K562 (cell line): ENCODE data around the gene C1orf174. TPM values are rescaled to one million over a fixed set of nuclear protein-coding genes. Genes with fewer than 3 reads are reported as not detected.
A peak's percentile ranks its signal among the peaks of the same experiment; 100 is the strongest.

Experiments
- BMI1 ChIP-seq: fragments of 150-350 bp; IDR thresholded peaks from 2 replicates; pipeline ENCODE4 v1.6.1; 2014; ENCODE audit warnings: low read length
- DPF2 ChIP-seq: fragments of 450-650 bp; IDR thresholded peaks from 2 replicates; pipeline ENCODE4 v1.6.1; 2016
- EHMT2 ChIP-seq: fragments of 450-650 bp; IDR thresholded peaks from 2 replicates; pipeline ENCODE4 v1.6.1; 2018; ENCODE audit warnings: antibody characterized with exemption
- HLTF ChIP-seq: fragments of 450-650 bp; IDR thresholded peaks from 2 replicates; pipeline ENCODE4 v1.6.1; 2016
- HMGN3 ChIP-seq: IDR thresholded peaks from 2 replicates; pipeline ENCODE4 v1.6.1; 2011; ENCODE audit warnings: borderline replicate concordance, low read depth, mild to moderate bottlenecking, mixed read lengths, low read length; ENCODE audit not compliant: insufficient read length; ENCODE audit errors: extremely low read depth
- MAZ ChIP-seq, 2 experiments: fragments of 450-650 bp in 1 of 2; sonication (generic) in 1 of 2; formaldehyde crosslinking; IDR thresholded peaks in 1 of 2; conservative IDR thresholded peaks in 1 of 2; 2 replicates each; pipeline versions ENCODE4 v1.4.0 to v1.5.0; 2020; ENCODE audit warnings: mild to moderate bottlenecking in 1 of 2, missing genetic modification reagents in 1 of 2
- MYC ChIP-seq, 2 experiments: fragments of 250-450 bp in 1 of 2; sonication (Bioruptor Pico) in 1 of 2; IDR thresholded peaks; 2 replicates each; pipeline versions ENCODE4 v1.5.1 to v1.6.1; 2012 to 2021; ENCODE audit warnings: low read depth in 2 of 2, borderline replicate concordance in 1 of 2, improper control_type of control experiment in 1 of 2, low read length in 1 of 2, mild to moderate bottlenecking in 1 of 2, moderate library complexity in 1 of 2
- NFIX ChIP-seq: fragments of 250-450 bp; sonication (Bioruptor Pico); IDR thresholded peaks from 2 replicates; pipeline ENCODE4 v1.4.0; 2020; ENCODE audit warnings: low read depth, mild to moderate bottlenecking, moderate library complexity
- RCOR1 ChIP-seq, 2 experiments: IDR thresholded peaks; 2 replicates each; pipeline ENCODE4 v1.6.1; 2012; ENCODE audit warnings: low read depth in 2 of 2, low read length in 2 of 2, borderline replicate concordance in 1 of 2, improper control_type of control experiment in 1 of 2
- SAFB ChIP-seq: fragments of 200-400 bp; formaldehyde crosslinking; IDR thresholded peaks from 2 replicates; pipeline ENCODE4 v1.6.1; 2017; ENCODE audit warnings: low read depth, low read length, borderline replicate concordance
- SIN3A ChIP-seq, 2 experiments: fragments of 150-350 bp in 1 of 2; IDR thresholded peaks; 2 replicates each; pipeline ENCODE4 v1.6.1; 2011 to 2016; ENCODE audit warnings: borderline replicate concordance in 2 of 2, low read depth in 2 of 2, low read length in 2 of 2, mild to moderate bottlenecking in 2 of 2, moderate library complexity in 2 of 2; ENCODE audit not compliant: control insufficient read depth in 1 of 2
- TBP ChIP-seq: optimal IDR thresholded peaks from 2 replicates; pipeline ENCODE3; 2011; ENCODE audit warnings: low read depth, low read length, improper control_type of control experiment
- ZFX ChIP-seq: sonication (generic); formaldehyde crosslinking; IDR thresholded peaks from 2 replicates; pipeline ENCODE4 v1.8.0; 2022; ENCODE audit warnings: mild to moderate bottlenecking, missing genetic modification reagents, moderate library complexity
- ZNF121 ChIP-seq: sonication (generic); formaldehyde crosslinking; conservative IDR thresholded peaks from 2 replicates; pipeline ENCODE4 v1.8.0; 2022; ENCODE audit warnings: missing genetic modification reagents
- ZNF224 ChIP-seq: sonication (generic); formaldehyde crosslinking; IDR thresholded peaks from 2 replicates; pipeline ENCODE4 v1.8.0; 2022; ENCODE audit warnings: mild to moderate bottlenecking, missing genetic modification reagents
- ZNF583 ChIP-seq: fragments of 250-450 bp; sonication (Bioruptor Pico); IDR thresholded peaks from 2 replicates; pipeline ENCODE4 v1.4.0; 2020
- ZSCAN29 ChIP-seq: fragments of 450-650 bp; IDR thresholded peaks from 2 replicates; pipeline ENCODE4 v1.6.1; 2017
- polyA plus RNA-seq, 8 experiments: library from polyadenylated mRNA; depleted of rRNA in 4 of 8; stranded (reverse) in 5 of 8; unstranded in 3 of 8; fragments of >200 nt; fragmentation: Nextera tagmentation in 2 of 8; fragmentation: Illumina TruSeq in 1 of 8; extraction: Ambion mirVana in 2 of 8; extraction: Trizol in 1 of 8; gene quantifications; 2 replicates each; pipeline versions ENCODE4 v1.2.1 to v1.2.3, GENCODE V29; 2011 to 2014; ENCODE audit warnings: inconsistent platforms in 1 of 8, missing spikeins in 1 of 8
- total RNA-seq, 7 experiments: library from RNA; depleted of rRNA in 6 of 7; stranded (reverse); fragments of >200 nt in 6 of 7; fragmentation: Illumina TruSeq in 2 of 7; extraction: Trizol in 2 of 7; gene quantifications; 2 replicates each; pipeline versions ENCODE4 v1.2.1 to v1.2.3, GENCODE V29; 2011 to 2021; ENCODE audit warnings: low replicate concordance in 1 of 7
- TF ChIP-seq, protein P1 (sequence below): fragments of 150-350 bp; IDR thresholded peaks from 2 replicates; pipeline ENCODE4 v1.6.1; 2014; ENCODE audit warnings: low read depth, mild to moderate bottlenecking, low read length, borderline replicate concordance
- TF ChIP-seq, protein P2 (sequence below): sonication (generic); formaldehyde crosslinking; IDR thresholded peaks from 2 replicates; pipeline ENCODE4 v1.8.0; 2023; ENCODE audit warnings: missing genetic modification reagents, mild to moderate bottlenecking, borderline replicate concordance

C1orf174 gene
- total and polyA plus RNA-seq, 9 of the 15 experiments (the other 6 are each of a cell fraction or from before 2014, with no cell fraction given), result 38.5 to 64.9 (median 45.4) TPM

DNA sequence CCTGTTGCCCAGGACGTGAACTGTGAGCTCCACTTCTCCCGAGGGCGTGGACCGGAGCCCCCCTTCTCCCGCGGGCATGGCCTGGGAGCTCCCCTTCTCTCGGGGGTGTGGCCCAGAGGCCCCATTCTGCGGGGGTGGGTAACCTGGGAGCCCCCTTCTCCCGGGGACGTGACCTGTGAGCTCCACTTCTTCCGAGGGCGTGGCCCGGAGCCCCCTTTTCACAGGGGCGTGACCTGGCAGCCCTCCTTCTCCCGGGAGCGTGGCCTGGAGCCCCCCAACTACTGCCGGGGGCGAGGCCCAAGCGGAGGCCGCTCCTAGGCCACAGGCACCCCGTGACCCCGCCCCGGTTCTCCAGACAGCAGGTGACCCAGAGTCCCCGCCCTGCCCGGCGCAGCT, 320 bp downstream of the C1orf174 start (continued):
- TF ChIP-seq, protein P1, sequence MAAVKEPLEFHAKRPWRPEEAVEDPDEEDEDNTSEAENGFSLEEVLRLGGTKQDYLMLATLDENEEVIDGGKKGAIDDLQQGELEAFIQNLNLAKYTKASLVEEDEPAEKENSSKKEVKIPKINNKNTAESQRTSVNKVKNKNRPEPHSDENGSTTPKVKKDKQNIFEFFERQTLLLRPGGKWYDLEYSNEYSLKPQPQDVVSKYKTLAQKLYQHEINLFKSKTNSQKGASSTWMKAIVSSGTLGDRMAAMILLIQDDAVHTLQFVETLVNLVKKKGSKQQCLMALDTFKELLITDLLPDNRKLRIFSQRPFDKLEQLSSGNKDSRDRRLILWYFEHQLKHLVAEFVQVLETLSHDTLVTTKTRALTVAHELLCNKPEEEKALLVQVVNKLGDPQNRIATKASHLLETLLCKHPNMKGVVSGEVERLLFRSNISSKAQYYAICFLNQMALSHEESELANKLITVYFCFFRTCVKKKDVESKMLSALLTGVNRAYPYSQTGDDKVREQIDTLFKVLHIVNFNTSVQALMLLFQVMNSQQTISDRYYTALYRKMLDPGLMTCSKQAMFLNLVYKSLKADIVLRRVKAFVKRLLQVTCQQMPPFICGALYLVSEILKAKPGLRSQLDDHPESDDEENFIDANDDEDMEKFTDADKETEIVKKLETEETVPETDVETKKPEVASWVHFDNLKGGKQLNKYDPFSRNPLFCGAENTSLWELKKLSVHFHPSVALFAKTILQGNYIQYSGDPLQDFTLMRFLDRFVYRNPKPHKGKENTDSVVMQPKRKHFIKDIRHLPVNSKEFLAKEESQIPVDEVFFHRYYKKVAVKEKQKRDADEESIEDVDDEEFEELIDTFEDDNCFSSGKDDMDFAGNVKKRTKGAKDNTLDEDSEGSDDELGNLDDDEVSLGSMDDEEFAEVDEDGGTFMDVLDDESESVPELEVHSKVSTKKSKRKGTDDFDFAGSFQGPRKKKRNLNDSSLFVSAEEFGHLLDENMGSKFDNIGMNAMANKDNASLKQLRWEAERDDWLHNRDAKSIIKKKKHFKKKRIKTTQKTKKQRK, result no peak
- no peak for TF ChIP-seq NFIX (CRISPR knock-in tag)
- TF ChIP-seq, protein P2, sequence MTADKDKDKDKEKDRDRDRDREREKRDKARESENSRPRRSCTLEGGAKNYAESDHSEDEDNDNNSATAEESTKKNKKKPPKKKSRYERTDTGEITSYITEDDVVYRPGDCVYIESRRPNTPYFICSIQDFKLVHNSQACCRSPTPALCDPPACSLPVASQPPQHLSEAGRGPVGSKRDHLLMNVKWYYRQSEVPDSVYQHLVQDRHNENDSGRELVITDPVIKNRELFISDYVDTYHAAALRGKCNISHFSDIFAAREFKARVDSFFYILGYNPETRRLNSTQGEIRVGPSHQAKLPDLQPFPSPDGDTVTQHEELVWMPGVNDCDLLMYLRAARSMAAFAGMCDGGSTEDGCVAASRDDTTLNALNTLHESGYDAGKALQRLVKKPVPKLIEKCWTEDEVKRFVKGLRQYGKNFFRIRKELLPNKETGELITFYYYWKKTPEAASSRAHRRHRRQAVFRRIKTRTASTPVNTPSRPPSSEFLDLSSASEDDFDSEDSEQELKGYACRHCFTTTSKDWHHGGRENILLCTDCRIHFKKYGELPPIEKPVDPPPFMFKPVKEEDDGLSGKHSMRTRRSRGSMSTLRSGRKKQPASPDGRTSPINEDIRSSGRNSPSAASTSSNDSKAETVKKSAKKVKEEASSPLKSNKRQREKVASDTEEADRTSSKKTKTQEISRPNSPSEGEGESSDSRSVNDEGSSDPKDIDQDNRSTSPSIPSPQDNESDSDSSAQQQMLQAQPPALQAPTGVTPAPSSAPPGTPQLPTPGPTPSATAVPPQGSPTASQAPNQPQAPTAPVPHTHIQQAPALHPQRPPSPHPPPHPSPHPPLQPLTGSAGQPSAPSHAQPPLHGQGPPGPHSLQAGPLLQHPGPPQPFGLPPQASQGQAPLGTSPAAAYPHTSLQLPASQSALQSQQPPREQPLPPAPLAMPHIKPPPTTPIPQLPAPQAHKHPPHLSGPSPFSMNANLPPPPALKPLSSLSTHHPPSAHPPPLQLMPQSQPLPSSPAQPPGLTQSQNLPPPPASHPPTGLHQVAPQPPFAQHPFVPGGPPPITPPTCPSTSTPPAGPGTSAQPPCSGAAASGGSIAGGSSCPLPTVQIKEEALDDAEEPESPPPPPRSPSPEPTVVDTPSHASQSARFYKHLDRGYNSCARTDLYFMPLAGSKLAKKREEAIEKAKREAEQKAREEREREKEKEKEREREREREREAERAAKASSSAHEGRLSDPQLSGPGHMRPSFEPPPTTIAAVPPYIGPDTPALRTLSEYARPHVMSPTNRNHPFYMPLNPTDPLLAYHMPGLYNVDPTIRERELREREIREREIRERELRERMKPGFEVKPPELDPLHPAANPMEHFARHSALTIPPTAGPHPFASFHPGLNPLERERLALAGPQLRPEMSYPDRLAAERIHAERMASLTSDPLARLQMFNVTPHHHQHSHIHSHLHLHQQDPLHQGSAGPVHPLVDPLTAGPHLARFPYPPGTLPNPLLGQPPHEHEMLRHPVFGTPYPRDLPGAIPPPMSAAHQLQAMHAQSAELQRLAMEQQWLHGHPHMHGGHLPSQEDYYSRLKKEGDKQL, result no peak
- TF ChIP-seq MYC (IDR thresholded peaks at IDR 0.05; ENCODE audit: low read depth, low read length), result no peak
- 0 out of 2 replicates have a peak, but pooled peaks have one; percentile 54 for TF ChIP-seq MYC (CRISPR knock-in tag; IDR thresholded peaks at IDR 0.05; ENCODE audit: borderline replicate concordance, low read depth)
- TF ChIP-seq SAFB, result peak; percentile 15; the same call in 1 of the 2 replicates
- TF ChIP-seq SIN3A (IDR thresholded peaks at IDR 0.05; ENCODE audit: borderline replicate concordance in 2 of 2, control insufficient read depth in 1 of 2, low read depth in 2 of 2, low read length in 2 of 2), result peak; percentile 76 to 81; a peak in 2 of 4 replicates
- 0 out of 2 replicates have a peak, but pooled peaks have one; percentile 56 for TF ChIP-seq HLTF
- no peak for TF ChIP-seq RCOR1 (IDR thresholded peaks at IDR 0.05; ENCODE audit: borderline replicate concordance in 1 of 2, low read depth in 2 of 2, low read length in 2 of 2)
- no peak; the same call in 1 of the 2 replicates for TF ChIP-seq ZSCAN29
- TF ChIP-seq ZNF224, result 0 out of 2 replicates have a peak, but pooled peaks have one; percentile 80
- peak; percentile 6; the same call in 1 of the 2 replicates for TF ChIP-seq ZNF121
- peak; percentile 83 for TF ChIP-seq HMGN3
- TF ChIP-seq BMI1, result no peak
- no peak for TF ChIP-seq EHMT2
- peak; percentile 99 for TF ChIP-seq ZFX (CRISPR knock-in tag)
- TF ChIP-seq MAZ (CRISPR knock-in tag; conservative IDR thresholded peaks at IDR 0.05 in 1 of 2, IDR thresholded peaks at IDR 0.05 in 1 of 2), result peak; percentile 49 to 64
- TF ChIP-seq ZNF583 (CRISPR knock-in tag), result 0 out of 2 replicates have a peak, but pooled peaks have one; percentile 39
- peak; percentile 18; the same call in 1 of the 2 replicates for TF ChIP-seq DPF2
- TF ChIP-seq TBP, result no peak
